ENCODE measurements around the gene TREH.

Gene TREH

DNA sequence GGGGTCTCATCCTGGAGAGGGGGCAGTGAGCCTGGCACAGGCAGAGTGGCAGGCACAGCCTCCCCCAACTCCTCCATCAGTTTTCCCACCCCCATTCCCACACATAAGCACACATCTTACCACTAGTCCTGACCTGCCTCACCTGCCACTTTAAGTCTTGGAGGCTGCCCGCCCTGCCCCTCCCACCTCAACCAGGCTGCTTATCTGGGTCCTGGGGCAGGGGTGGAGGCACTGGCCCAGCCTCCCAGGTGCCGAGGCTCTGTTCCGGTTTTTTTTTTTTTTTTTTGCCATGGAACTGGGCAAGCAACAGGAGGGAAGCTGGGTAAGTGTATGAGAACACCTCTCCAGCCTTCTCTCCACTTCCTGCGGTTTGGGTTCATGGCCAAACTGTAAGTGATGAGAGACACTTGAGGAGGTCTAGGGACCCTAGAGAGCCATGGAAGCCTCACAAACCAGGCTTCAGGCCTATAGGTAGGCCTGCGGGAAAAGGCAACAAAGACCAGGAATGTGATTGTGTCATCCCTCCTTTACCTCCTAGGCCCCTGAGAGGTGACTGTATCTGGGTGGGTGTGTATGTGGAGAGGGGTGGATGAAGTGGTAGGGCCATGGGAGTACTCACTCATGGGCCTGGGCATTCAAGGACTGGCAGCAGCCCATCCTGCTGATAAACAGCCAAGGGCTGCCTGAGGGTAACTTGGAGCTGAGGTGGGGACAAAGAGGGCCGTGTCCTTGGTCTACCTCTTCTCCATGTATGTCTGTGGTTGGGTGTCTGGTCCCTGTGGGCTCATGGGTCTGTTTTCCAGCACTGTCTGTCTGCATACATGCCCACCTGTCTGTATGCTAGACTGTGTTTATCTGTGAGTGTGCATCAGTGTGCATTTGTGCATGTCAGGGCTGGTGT, 49.4 kb downstream of the TREH start:
- no peak for DNase-seq (ENCODE audit: low read depth in 1 of 2, low spot score in 1 of 2)

DNA sequence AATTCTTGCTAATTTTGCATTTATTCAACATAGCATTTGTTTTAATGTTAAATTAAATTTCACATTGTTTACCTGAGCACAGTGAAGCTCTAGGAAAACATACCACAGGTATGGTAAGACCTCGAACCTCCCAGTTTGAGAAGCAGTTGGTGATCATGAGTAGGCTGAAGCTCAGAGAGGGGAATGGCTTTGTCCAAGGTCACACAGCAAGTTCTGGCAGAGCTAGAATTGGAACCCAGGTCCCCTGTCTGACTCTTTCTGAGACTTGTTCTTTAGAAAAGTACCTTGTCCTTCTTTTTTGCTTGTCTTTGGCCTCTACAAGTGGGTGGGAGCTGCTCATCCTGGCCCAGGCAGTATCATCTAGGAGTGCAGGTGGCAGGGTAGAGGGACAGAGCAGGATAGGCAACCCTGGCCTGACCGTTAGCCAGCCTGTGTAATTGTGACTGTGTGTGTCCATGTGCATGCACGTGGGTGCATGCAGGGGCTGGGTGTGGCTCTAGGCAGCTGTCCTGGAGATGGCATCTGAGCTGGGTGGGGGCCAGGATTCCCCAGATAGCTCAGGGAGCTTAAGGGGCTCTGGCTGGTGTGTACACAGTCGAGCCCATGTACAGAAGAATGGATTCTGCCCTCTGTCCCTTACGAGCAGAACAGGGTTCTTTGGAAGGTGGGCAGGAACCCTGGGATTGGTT, 50.4 kb downstream of the TREH start:
- DNase-seq (ENCODE audit: low read depth in 1 of 2, low spot score in 1 of 2), result no peak

DNA sequence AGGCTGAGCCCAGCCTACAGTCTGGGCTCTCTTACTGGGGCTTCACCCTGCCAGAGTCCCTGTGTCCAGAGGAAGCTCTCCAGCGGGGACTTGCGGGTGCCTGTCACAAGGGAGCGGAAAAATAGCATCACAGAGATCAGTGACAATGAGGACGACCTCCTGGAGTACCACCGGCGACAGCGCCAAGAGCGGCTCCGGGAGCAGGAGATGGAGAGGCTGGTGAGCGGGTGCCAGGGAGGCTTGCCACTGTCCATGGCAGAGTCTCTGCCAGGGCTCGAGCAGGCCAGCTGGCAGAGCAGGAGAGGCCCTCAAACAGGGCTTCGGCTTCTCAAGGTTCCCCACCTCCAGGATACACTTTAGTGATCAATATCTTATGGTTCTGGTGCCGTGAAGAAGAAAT, 51.0 kb downstream of the TREH start:
- no peak for DNase-seq (ENCODE audit: low read depth in 1 of 2, low spot score in 1 of 2)

DNA sequence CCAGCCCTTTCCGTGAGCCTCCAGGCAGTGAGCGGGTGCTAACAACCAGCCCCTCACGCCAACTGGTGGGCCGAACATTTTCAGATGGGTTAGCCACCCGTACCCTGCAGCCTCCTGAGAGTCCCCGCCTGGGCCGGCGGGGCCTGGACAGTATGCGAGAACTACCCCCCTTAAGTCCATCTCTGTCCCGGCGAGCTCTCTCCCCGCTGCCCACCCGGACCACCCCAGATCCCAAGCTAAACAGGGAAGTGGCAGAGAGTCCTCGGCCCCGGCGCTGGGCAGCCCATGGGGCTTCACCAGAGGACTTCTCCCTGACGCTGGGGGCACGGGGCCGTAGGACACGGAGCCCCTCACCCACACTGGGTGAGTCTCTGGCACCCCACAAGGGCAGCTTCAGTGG, 51.4 kb downstream of the TREH start:
- DNase-seq (ENCODE audit: low read depth in 1 of 2, low spot score in 1 of 2), result no peak

DNA sequence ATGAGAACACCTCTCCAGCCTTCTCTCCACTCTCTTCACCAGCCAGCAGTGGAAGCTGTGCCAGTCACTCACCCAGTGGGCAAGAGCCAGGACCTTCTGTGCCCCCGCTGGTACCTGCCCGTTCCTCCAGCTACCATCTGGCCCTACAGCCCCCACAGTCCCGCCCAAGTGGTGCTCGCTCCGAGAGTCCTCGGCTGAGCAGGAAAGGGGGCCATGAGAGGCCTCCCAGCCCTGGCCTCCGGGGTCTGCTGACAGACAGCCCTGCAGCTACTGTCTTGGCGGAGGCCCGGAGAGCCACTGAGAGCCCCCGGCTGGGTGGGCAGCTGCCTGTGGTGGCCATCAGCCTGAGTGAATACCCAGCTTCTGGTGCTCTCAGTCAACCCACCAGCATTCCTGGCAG, 51.9 kb downstream of the TREH start:
- no peak for DNase-seq (ENCODE audit: low read depth in 1 of 2, low spot score in 1 of 2)

DNA sequence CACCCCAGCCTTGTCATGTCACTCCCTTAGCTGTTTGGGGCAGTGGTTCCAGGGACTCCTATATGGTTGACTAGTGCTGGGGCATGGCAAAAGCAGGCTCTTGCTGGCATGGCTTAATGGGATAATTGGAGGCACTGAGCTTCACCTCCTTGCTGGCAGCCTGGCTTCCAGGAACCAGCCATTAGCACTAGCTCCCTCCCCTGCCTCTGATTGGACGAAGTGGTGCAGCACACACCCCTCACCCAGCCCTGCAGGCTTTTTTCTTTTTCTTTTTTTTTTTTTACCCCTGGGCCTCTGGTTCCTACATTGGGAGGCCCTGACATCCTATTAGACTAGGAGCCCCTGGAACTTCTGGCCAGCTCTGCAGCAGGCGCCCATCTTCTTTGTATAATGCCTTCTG, 53.5 kb downstream of the TREH start:
- no peak for DNase-seq (ENCODE audit: low read depth in 1 of 2, low spot score in 1 of 2)

DNA sequence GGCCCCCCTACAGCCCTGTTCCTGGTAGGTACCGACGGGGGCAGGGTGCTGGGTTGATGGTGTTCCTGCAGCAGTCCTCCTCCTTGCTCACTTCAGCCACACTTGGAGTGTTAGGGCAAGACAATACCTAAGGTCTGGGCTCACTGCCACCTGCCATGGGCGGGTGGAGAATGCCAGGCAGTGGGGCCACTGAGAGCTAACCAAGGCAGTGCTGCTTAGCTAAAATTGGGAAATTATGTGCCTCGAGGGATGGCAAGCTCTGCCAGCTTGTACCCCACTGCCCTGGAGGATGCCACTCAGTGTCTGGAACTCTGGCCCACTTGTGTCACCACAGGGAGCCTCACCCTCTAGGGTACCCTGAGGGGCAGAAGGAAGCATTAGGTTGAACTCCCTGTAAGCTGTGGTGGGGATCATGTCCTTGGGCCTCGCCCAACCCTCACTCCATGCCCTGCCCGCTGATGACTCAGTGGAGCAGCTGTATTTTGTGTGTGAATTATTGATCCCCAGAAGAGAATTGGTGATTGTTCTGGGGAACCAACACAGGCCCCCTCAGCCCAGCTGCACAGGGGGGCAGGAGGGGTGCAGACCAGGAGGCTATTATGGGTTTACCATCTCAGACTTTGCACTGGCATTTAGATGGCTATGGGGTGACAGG, 54.3 kb downstream of the TREH start:
- no peak for DNase-seq (ENCODE audit: low read depth in 1 of 2, low spot score in 1 of 2)

DNA sequence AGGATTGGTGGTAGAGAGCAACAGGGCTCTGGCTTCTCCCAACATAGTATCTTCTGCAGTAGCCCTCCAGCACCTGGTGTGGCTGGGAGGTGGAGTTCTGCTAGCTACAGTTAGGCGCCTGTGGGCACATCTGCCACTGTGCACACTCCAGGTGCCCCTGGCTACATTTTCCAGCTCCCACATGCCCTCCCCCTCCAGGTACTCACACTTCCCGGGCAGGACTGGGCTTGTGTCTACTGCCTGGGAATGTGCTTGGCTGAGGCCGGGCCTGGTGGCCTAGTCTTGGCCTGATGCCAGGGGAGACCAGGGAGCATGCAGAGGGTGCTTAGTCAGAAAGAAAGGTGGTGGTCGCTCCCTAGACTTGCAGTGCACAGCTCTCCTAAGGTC, 56.2 kb downstream of the TREH start:
- no peak for DNase-seq (ENCODE audit: low read depth in 1 of 2, low spot score in 1 of 2)

DNA sequence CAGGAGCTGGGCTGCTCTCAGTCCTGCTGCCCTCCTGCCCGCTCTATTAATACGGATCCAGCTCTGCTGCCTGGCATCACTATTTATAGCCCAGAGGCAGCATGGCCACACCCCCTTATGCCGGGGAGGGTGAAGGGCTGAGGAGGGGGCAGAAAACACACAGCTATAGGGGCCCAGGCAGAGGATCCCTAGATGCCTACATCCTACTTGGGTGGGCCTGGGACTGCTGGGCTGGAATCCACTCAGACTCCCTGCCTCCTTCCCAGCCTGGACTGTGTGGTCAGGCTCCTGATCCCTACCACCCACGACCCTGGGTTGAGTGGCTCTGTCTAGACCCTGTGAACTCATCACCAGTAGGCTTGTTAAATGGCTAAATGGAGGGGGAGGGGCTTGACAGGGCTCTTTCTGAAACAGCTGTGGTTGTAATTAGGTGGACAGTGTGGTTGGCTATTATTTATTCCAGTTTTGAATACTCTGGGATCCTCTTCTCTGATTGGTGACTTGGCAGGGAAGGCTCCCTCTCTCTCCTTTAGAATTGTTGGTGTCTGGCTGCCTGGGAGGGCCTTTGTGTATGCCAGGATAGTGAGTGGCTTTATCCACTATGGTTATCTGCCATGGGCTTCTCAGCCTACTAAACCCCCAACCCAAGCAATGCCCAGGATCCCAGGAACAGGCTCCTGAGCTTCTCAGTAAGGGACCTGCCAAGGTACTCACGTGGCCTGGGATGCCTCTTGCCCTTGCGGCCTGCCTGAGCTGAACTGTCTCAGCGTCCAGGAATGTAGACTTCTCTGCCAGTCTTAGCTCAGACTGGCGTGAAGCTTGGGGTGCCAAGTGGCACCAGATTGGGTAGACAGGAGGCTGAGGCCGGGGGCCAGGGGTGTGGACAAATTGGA, 56.8 kb downstream of the TREH start:
- no peak for DNase-seq (ENCODE audit: low read depth in 1 of 2, low spot score in 1 of 2)

DNA sequence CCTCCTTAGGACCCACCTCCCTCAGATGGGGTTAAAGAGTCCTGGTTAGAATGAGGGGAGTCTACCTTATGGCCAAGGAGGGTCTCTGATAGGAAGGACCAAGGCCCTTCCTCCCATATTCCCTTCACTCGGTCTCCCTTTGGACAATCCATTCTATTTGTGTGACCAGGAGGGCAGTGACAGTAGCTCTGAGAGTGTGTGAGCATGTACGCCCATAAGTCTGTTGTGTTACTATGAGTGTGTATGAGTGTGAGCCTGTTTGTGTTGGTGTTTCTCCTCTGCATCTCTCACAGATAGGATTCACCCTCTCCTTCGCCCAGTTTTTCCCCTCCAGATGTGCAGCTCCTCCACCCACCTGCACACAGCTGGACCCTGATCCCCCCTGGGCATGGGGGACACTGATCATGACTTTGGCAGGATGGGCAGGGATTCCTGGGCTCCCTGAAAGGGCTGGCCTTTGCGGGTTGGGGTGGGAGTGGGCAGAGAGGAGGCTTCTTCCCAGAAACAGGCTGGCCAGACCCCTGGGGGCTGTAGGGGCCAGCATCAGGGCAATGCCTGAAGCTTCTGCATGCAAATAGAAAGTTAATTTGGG, 57.6 kb downstream of the TREH start:
- no peak for DNase-seq (ENCODE audit: low read depth in 1 of 2, low spot score in 1 of 2)

DNA sequence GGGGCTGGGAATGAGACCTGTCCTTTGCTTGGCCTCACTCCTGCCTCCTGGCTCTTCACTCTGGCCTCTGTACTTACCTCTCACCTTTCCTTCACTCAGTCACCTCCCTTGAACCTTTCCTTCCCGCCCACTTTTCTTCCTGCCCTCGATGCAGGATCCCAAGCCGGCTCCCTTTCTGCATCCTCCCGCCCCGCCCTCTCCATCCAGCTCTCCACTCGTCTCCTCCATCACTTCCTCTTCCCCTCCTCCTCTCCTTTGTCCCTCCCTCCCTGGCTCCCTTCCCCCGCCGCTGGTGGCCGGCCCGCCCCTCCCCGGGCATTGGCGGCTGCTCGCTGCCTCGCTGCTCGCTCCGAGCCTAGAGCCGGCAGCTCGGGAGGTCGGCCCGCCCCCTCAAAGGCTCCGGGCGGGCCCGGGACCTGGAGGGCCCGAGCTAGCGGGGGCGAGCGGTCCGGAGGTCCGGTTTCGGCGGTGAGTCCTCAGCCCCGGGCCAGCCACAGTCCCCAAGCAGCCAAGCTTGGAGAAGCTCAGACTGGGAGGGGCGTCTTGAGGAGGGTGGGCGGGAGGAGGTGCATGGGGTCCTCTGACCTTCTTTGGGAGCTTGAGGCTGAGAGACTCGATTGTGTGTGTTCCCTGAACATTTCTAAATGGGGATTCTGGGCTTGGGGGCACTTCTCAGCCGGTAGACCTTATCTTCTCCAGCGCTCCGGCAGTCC, 58.2 kb downstream of the TREH start:
- no peak for DNase-seq (ENCODE audit: low read depth in 1 of 2, low spot score in 1 of 2)

DNA sequence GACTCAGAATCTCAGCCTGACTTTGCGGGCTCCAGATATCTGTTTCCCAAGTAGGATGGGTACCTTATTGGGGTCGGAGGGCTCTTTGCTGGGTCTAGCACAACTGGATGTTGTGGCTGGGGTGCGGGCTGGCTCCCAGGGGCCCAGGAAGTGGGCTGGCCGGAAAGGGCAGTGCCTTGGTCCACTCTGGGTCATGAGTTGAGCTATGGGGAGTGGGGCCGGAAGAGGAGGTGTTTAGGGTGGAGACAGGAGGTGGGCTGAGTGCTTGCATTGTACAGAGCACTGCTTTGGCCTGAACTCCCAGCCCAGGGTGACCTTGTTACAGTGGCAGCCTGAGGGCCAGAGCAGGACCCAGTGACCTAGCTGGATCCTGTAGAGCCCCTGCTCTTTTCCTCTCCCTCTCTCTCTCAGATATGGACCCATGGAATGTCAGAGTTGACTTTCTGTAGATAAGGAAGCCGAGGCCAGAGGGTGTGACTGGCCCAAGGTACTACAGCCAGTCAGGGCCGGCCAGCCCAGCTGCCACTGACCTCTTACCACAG, 58.9 kb downstream of the TREH start:
- no peak for DNase-seq (ENCODE audit: low read depth in 1 of 2, low spot score in 1 of 2)

DNA sequence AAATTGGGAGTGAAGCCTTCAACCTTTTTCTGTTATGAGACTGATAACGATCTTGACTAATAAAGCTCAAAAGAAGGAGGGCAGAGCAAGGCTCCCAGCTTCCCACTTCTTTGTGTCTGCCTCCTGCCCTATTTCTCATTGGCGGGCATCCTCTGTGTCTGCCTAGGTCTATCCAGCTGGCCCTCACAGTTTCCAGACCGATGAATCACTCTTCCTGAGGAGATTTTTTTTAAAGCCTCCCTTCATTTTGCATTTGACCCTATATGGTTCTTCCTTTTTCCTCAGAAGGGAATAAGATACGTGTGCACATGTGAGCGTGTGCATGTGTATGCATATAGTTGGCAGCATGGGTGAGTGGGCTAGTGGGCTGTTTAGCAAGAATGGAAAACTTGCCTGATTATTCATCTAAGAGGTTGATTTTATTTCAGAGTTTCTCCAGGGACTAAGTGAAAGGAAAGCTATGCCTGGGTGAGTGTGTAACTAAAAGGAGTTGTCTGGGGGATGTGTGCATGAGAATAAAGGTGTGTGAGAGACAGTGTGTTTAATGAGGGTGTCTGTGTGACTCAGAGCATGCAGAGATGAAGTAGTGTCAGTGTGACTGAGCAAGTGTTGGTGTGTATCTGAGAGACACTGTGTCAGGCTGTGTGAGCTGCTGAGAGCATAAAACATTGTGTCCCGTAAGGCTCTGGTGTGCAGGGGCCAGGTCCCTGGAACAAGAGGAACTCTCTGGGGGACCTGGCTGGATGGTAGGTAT, 59.8 kb downstream of the TREH start:
- DNase-seq (ENCODE audit: low read depth in 1 of 2, low spot score in 1 of 2), result no peak

DNA sequence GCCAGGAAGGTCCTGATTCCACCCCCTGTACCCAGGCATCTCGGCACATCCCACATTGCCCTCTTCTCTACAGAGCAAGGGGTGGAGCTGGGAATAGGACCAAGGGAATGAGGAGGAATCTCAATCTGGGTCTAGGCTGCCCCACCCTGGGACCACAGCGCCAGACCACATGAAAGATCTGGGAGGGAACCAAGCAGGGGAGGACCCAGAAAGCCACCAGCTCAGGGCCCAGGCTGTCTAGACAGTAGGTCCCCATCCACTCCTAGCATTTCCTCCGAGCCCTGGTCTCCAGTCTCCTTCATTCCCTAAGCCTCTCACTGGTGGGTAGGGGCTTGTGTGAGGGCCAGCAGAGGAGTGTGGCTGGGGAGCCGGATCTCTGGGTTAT, 60.5 kb downstream of the TREH start:
- DNase-seq (ENCODE audit: low read depth in 1 of 2, low spot score in 1 of 2), result no peak

DNA sequence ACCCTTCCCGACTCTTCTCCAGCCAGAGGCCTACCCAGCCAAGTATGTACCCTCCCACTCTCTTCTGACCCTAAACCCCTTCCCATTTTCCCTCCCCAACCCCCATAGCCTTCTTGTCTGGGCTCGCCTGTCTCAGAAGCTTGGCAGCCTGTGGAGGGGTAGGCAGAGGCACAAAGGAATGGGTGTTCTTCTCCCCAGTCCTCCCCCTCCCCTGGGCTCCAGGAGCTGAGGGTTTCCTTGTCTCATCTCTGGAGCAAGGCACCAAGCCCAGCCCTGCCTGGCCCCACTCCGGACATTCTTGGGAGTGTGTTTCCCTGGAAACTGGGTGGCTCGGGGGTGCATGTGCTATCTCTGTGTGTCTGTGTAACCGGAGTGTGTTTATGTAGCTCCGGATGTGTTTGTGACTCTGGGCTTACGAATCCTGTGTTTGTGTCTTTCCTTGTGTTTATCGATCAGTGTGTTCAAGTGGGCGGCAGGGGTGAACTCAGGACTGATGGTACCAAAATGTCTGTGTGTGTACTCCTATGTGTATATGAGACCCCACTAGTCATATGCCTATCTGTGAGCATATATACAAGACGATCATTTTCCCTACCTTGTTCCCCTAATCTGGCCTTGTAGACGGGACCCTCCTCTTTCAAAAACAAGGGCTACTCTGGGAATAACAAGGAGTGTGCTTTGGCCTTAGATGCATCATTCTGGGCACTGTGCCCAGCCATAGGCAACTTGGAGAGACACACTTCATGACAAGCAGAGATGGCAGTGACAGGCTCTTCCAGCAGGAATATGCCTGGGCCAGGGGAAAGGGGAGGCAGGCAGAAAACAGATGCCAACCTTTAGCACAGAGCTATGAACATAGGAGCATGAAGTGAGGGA, 61.1 kb downstream of the TREH start:
- DNase-seq (ENCODE audit: low read depth in 1 of 2, low spot score in 1 of 2), result no peak

DNA sequence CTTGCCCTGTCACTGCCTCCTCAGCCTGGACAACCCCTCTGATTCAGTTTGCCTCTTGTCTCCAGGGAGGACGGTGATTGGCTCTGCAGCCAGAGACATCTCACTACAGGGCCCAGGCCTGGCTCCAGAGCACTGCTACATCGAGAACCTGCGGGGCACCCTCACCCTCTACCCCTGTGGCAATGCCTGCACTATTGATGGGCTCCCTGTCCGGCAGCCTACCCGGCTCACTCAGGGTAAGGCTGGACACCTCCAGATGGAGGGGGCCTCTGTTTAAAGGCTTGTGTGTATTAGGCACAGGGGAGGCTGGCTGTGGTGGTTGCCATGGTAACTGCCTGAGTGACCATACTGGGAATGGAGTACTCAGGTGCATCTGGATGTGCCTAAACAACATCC, 63.5 kb downstream of the TREH start:
- DNase-seq (ENCODE audit: low read depth in 1 of 2, low spot score in 1 of 2), result no peak

DNA sequence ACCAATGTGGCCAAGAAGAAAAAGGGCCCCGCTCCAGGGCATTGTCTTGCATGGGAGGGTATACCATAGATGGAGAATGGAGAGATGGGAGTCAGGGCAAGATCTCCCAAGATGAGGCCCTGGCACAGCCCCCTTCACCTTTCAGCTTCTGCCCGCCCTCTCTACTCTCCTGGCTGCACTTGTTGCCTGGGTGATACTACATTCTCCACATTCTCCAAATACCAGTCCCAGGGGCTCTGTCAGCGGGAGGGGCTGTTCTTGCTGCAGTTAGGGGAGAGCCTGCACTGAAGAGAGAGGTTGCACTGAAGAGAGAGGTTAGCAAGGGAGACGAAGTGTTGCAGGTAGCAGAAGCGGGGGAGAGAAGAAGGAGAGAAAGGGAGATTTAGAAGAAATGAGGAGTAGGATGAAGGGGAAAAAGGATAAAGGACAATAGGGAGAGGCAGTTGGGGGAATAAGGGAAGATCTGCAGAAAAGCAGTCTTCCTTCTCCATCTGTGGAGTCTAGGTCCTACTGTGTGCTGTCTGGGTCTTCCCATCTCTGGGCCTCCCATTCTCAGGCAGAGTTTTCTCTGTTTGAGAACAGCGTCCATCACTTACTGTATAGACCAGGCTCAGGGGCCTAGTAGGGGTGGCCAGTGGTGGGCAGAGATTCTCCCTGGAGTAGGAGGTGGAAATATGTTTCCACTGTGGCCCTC, 64.0 kb downstream of the TREH start:
- no peak for DNase-seq (ENCODE audit: low read depth in 1 of 2, low spot score in 1 of 2)

DNA sequence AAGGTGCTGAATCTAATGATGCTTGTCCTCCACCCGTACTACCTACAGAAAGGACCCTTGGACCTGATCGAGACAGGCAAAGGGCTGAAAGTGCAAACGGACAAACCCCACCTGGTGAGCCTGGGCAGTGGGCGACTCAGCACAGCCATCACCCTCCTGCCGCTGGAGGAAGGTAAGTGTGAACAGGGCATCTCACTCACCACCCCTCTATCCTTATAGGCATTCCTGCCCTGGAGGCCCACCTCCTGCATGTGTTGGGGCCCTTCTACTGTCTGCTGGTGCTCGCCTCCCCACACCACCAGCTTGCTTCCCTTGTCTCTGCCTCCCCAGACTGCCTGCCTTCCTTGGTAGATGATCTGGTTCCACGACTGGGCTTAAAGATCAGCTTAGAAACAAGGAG, 64.9 kb downstream of the TREH start:
- DNase-seq (ENCODE audit: low read depth in 1 of 2, low spot score in 1 of 2), result no peak

Measured in activated CD4-positive, alpha-beta T cell treated with anti-CD3 and anti-CD28 coated beads, Interleukin-2, amount 50 U/mL, for 24 hours (primary cell).